SJCRH30 (cell line): Measurements from ENCODE around the gene RRP9. TPM values are rescaled to one million over a fixed set of nuclear protein-coding genes. Genes with fewer than 3 reads are reported as not detected.

Experiments used
- DNase-seq, 2 experiments: peaks; one replicate each; pipeline ENCODE4 v3.0.0-alpha.2; 2015 to 2020
- H3K27ac ChIP-seq: fragments of 250-450 bp; sonication (Bioruptor Pico); 2 replicates; pipeline ENCODE4 v1.5.1; 2020; ENCODE audit warnings: mild to moderate bottlenecking, moderate library complexity
- H3K27me3 ChIP-seq: fragments of 250-450 bp; sonication (Bioruptor Pico); 2 replicates; pipeline ENCODE4 v1.5.1; 2020; ENCODE audit warnings: mild to moderate bottlenecking, moderate library complexity
- H3K36me3 ChIP-seq: fragments of 250-450 bp; sonication (Bioruptor Pico); 2 replicates; pipeline ENCODE4 v1.5.1; 2020; ENCODE audit warnings: mild to moderate bottlenecking, moderate library complexity
- H3K4me1 ChIP-seq: fragments of 250-450 bp; sonication (Bioruptor Pico); 2 replicates; pipeline ENCODE4 v1.5.1; 2020; ENCODE audit warnings: mild to moderate bottlenecking, moderate library complexity
- H3K4me3 ChIP-seq: fragments of 250-450 bp; sonication (Bioruptor Pico); 2 replicates; pipeline ENCODE4 v1.5.1; 2020; ENCODE audit warnings: mild to moderate bottlenecking, moderate library complexity
- H3K9me3 ChIP-seq: fragments of 250-450 bp; sonication (Bioruptor Pico); replicated peaks from 2 replicates; pipeline ENCODE4 v1.5.1; 2020; ENCODE audit warnings: mild to moderate bottlenecking, moderate library complexity
- total RNA-seq: library from RNA; depleted of rRNA; stranded (reverse); fragments of >200 nt; shearing (Covaris generic); gene quantifications from 2 replicates; pipeline ENCODE4 v1.2.3, GENCODE V29; 2014; rRNA removed

Gene RRP9
- total RNA-seq, 1 experiment from 2014 or later: 31.7 TPM

DNA sequence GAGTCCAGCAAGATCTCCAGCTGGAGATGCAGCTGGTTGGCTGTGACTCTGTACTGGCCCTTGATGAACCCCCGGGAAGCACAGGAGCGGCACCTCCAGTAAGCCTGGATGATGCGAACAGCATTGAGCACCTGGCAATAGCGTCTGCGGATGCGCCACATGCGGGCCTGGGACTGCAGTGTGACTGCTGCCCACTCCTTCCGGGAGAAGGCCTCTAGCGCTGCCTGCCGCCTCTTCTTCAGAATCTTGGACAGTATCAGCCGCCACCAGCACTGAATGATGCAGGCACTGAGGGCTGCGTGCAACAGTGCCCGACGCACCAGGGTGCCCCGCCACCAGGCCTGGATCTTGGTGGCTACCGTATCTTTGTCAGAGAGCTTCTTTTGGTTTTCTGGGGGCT, 46.8 kb downstream of the RRP9 start:
- Histone ChIP-seq H3K27me3 (no peaks in the 10 kb centered on the region), H3K36me3 (no peaks in the 10 kb centered on the region), H3K27ac (no peak overlapping the region), H3K9me3 (no peaks in the 10 kb centered on the region), H3K4me3 (no peak overlapping the region), H3K4me1 (no peaks in the 10 kb centered on the region)
- no peak for DNase-seq

DNA sequence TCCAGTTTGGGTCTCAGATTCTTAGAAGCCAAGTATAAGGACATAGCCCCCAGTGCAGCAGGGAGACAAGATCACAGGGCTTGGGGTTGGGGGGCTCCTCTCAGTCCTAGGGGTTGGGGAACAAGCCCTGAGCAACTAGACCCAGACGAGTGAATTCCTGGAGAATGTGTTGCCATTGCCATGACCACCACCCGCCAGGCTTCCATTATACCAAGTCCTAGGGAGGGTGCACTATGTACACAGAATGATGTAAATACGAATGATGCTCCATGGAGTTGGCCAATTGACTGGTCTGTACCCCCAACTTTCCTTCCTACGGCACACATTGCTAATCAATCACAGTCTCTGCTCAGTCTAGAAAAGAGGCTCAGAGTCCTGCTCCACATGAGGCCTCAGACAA, 47.3 kb downstream of the RRP9 start:
- H3K4me1 ChIP-seq: no peaks in the 10 kb centered on the region

DNA sequence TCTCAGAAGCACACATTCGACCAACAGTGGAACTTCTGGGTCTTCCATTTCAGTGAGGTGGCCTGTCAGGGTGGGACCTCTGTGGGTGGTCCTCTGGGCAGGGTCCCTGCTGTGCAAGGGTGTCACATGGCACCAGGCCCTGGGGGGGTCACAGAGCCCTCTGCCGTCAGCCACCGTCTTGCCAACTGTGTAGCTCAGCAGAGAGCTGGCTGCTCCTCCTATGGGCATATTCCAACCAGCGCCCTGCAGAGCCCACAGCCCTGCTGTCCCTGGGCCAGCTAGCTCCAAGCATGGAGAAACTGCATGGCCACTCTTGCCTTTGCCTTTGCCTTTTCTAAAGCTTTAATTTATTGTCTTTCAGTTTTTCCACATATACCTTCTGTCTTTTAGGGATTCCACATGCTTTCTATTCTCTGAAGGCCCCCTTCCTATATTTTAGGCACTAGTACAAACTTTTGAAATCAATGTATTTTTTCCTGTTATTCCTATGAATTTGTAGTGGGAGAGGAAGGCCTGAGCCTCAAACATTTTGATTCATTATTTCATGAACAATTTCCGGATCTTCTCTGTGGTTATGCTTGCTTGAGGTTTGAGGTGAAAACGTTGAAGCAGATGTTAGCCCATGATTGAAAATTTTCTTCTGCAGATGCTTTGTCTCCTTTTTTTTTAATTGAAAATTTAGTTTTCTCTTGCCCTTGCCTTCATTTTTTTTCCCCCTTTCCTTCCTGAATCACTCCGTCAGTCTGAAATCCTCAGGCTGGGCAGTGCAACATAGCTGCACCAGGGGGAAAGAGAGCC, 50.3 kb downstream of the RRP9 start:
- no peaks in the 10 kb centered on the region for H3K4me1 ChIP-seq
- peak in 1 of 2 experiments; percentile 6 for DNase-seq
- H3K27me3 ChIP-seq: no peaks in the 10 kb centered on the region
- no peak overlapping the region for H3K27ac ChIP-seq
- no peaks in the 10 kb centered on the region for H3K9me3 ChIP-seq
- no peak overlapping the region for H3K4me3 ChIP-seq
- H3K36me3 ChIP-seq: no peaks in the 10 kb centered on the region

More for the DNA sequence above, 47.3 kb downstream of the RRP9 start:
- H3K36me3 ChIP-seq: no peaks in the 10 kb centered on the region
- DNase-seq: no peak
- H3K4me3 ChIP-seq: no peak overlapping the region
- no peaks in the 10 kb centered on the region for H3K27me3 ChIP-seq
- no peak overlapping the region for H3K27ac ChIP-seq
- no peaks in the 10 kb centered on the region for H3K9me3 ChIP-seq

DNA sequence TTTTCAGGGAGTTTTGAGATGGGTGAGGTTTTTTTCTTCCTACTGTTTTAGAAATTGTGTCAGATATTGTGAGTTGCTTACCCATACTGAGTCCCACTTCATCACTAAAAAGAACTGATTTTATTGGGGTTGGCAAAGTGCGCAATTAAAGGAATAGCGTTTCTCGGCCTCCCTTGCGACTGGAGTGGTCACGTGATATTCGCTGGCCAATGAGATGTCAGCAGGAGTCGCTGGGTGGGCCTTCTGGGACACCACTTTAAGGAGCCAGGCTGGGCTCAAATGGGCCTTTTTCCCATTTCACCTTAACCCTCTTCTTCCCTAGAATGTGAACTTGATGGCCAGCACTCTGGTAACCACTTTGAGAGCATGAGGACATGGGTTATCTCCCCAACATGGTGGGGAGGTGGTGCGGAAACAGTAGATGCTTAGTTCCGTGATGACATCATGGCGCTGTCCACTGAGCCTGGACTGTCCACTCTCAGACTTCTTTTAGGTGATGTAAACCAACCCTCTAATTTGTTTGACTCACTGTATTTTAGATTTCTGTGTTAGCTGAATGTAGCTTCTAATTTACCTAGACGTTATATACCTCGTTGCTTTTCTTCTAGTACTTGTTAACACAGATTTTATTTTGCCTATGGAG, 53.1 kb downstream of the RRP9 start:
- no peak overlapping the region for H3K4me3 ChIP-seq
- peaks cover 4% of the 10 kb centered on the region; the same call in 1 of the 2 replicates for H3K27me3 ChIP-seq
- no peak overlapping the region for H3K27ac ChIP-seq
- no peak for DNase-seq
- no peaks in the 10 kb centered on the region for H3K4me1 ChIP-seq
- no peaks in the 10 kb centered on the region for H3K36me3 ChIP-seq
- no peaks in the 10 kb centered on the region for H3K9me3 ChIP-seq

DNA sequence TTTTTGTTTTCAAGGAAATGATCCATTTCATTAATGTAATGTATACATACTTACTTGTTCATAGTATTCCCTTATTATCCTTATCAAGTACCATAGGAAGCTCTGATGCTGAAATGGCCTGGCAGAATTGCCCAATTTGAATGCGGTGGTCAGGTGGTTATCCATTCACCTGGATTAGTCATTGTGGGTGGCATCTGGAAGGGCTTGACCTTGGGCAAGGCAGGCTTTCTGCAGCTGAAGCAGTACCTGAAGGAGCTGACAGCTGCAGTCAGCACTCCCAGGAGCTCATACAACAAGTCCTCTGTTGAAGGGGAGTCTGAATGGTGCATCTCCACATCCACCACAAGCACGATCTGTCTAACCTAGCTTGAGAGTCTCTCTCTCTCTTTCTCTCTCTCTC, 54.1 kb downstream of the RRP9 start:
- no peak overlapping the region for H3K4me3 ChIP-seq
- DNase-seq: no peak
- H3K4me1 ChIP-seq: no peaks in the 10 kb centered on the region
- no peak overlapping the region for H3K27ac ChIP-seq
- H3K27me3 ChIP-seq: peaks cover 6% of the 10 kb centered on the region; the same call in 1 of the 2 replicates
- H3K36me3 ChIP-seq: no peaks in the 10 kb centered on the region
- no peaks in the 10 kb centered on the region for H3K9me3 ChIP-seq

DNA sequence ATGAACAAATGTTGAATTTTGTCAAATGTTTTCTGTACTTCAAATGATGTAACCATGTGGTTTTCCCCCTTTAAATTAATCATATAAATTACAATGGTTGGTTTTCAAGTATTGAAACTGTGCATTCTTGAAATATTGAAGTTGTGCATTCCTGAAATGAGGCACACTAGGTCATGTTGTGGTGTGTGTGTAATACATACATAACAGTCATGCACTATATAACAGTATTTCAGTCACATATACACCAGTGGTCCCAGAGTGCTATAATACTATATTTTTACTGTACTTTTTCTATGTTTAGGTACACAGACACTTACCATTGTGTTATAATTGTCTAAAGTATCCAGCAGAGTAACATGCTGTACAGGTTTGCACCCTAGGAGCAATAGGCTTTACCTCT, 55.3 kb downstream of the RRP9 start:
- Histone ChIP-seq H3K27me3 (peaks cover 6% of the 10 kb centered on the region; the same call in 1 of the 2 replicates), H3K4me1 (no peaks in the 10 kb centered on the region), H3K4me3 (no peak overlapping the region), H3K27ac (no peak overlapping the region), H3K9me3 (no peaks in the 10 kb centered on the region), H3K36me3 (no peaks in the 10 kb centered on the region)
- no peak for DNase-seq

Other genes starting within 250 kb of the RRP9 start
- 0.16 and 0.30 TPM in 2 replicates for gene GRM2, start 234.8 kb downstream of the RRP9 start, total RNA-seq
- gene IQCF6, start 162.7 kb downstream of the RRP9 start, total RNA-seq: not detected in 2 replicates
- gene IQCF2, start 80.3 kb downstream of the RRP9 start, total RNA-seq: not detected in 2 replicates
- not detected in 2 replicates for gene IQCF5, start 66.3 kb downstream of the RRP9 start, total RNA-seq
- gene IQCF1, start 38.6 kb downstream of the RRP9 start, total RNA-seq: not detected in 2 replicates
- gene PARP3, start 459 bp upstream of the RRP9 start, total RNA-seq: 8.7 and 9.5 TPM in 2 replicates
- not detected in 2 replicates for gene GPR62, start 13.5 kb upstream of the RRP9 start, total RNA-seq
- 178 and 186 TPM in 2 replicates for gene PCBP4, start 25.6 kb upstream of the RRP9 start, total RNA-seq
- gene ABHD14B, start 32.1 kb upstream of the RRP9 start, total RNA-seq: 11.2 and 13.0 TPM in 2 replicates
- gene ABHD14A, start 33.2 kb upstream of the RRP9 start, total RNA-seq: 9.6 and 10.8 TPM in 2 replicates
- 24.5 and 26.2 TPM in 2 replicates for gene ACY1, start 41.6 kb upstream of the RRP9 start, total RNA-seq
- 1,784 and 1,861 TPM in 2 replicates for gene RPL29, start 54.0 kb upstream of the RRP9 start, total RNA-seq
- gene DUSP7, start 114.7 kb upstream of the RRP9 start, total RNA-seq: 9.1 and 9.6 TPM in 2 replicates
- gene POC1A, start 212.5 kb upstream of the RRP9 start, total RNA-seq: 27.1 and 28.3 TPM in 2 replicates